HepG2 (cell line): Measurements from ENCODE around the gene CAMSAP2. TPM values are rescaled to one million over a fixed set of nuclear protein-coding genes. Genes with fewer than 3 reads are reported as not detected.

Experiments used
- AGO1 ChIP-seq: fragments of 200-400 bp; formaldehyde crosslinking; IDR thresholded peaks from 2 replicates; pipeline ENCODE4 v1.6.1; 2017; ENCODE audit warnings: mild to moderate bottlenecking, low read depth, low read length, moderate library complexity; ENCODE audit not compliant: poor library complexity, severe bottlenecking
- ARID2 ChIP-seq: sonication (generic); formaldehyde crosslinking; IDR thresholded peaks from 2 replicates; pipeline ENCODE4 v1.8.1; 2022; ENCODE audit warnings: mild to moderate bottlenecking, missing genetic modification reagents, borderline replicate concordance
- BATF2 ChIP-seq: sonication (generic); formaldehyde crosslinking; IDR thresholded peaks from 2 replicates; pipeline ENCODE4 v1.8.0; 2022; ENCODE audit warnings: mild to moderate bottlenecking, missing genetic modification reagents, moderate library complexity
- CENPT ChIP-seq: sonication (generic); formaldehyde crosslinking; IDR thresholded peaks from 2 replicates; pipeline ENCODE4 v1.8.0; 2022; ENCODE audit warnings: low read depth, mild to moderate bottlenecking, moderate library complexity, missing genetic modification reagents
- ETV6 ChIP-seq: sonication (generic); formaldehyde crosslinking; conservative IDR thresholded peaks from 2 replicates; pipeline ENCODE4 v1.4.0; 2020; ENCODE audit warnings: missing genetic modification reagents
- GTF2F1 ChIP-seq: fragments of 150-350 bp; IDR thresholded peaks from 2 replicates; pipeline ENCODE4 v1.6.1; 2014; ENCODE audit warnings: low read length
- HOMEZ ChIP-seq: IDR thresholded peaks from 2 replicates; pipeline ENCODE4 v1.6.1; 2016; ENCODE audit warnings: low read depth
- KLF6 ChIP-seq: IDR thresholded peaks from 2 replicates; pipeline ENCODE4 v1.8.0; 2016; ENCODE audit warnings: missing biosample characterization, missing genetic modification reagents
- MAFK ChIP-seq, 2 experiments: IDR thresholded peaks in 1 of 2; conservative IDR thresholded peaks in 1 of 2; 2 replicates each; pipeline ENCODE4 v1.6.1; 2011; ENCODE audit warnings: improper control_type of control experiment in 2 of 2, low read length in 2 of 2
- MIER3 ChIP-seq: IDR thresholded peaks from 2 replicates; pipeline ENCODE4 v1.6.1; 2016; ENCODE audit warnings: missing compliant biosample characterization, borderline replicate concordance
- PHF21A ChIP-seq: sonication (generic); formaldehyde crosslinking; IDR thresholded peaks from 2 replicates; pipeline ENCODE4 v1.5.0; 2020; ENCODE audit warnings: mild to moderate bottlenecking, missing genetic modification reagents
- RXRA ChIP-seq: sonication (generic); formaldehyde crosslinking; IDR thresholded peaks from 2 replicates; pipeline ENCODE4 v1.5.1; 2020; ENCODE audit warnings: missing genetic modification reagents
- SRF ChIP-seq: IDR thresholded peaks from 2 replicates; pipeline ENCODE4 v1.6.1; 2011; ENCODE audit warnings: mild to moderate bottlenecking, low read depth, low read length, moderate library complexity
- STAG1 ChIP-seq: sonication (generic); formaldehyde crosslinking; IDR thresholded peaks from 2 replicates; pipeline ENCODE4 v1.4.0; 2020; ENCODE audit warnings: missing genetic modification reagents
- STAT5B ChIP-seq: sonication (generic); formaldehyde crosslinking; IDR thresholded peaks from 2 replicates; pipeline ENCODE4 v1.4.0; 2020; ENCODE audit warnings: missing genetic modification reagents
- TEF ChIP-seq: sonication (generic); formaldehyde crosslinking; IDR thresholded peaks from 2 replicates; pipeline ENCODE4 v1.5.0; 2020; ENCODE audit warnings: missing genetic modification reagents
- ZBTB20 ChIP-seq: sonication (generic); formaldehyde crosslinking; IDR thresholded peaks from 2 replicates; pipeline ENCODE4 v1.8.1; 2023; ENCODE audit warnings: missing genetic modification reagents, low read depth, mild to moderate bottlenecking, borderline replicate concordance
- ZFP36 ChIP-seq: fragments of 150-350 bp; IDR thresholded peaks from 2 replicates; pipeline ENCODE4 v1.6.1; 2018; ENCODE audit warnings: borderline replicate concordance, low read length, low read depth; ENCODE audit not compliant: partially characterized antibody
- ZFP37 ChIP-seq: sonication (generic); formaldehyde crosslinking; IDR thresholded peaks from 2 replicates; pipeline ENCODE4 v1.4.0; 2020; ENCODE audit warnings: missing genetic modification reagents, borderline replicate concordance
- ZNF207 ChIP-seq: fragments of 450-650 bp; IDR thresholded peaks from 2 replicates; pipeline ENCODE4 v1.6.1; 2016; ENCODE audit warnings: antibody characterized with exemption, borderline replicate concordance
- ZNF253 ChIP-seq: sonication (generic); formaldehyde crosslinking; IDR thresholded peaks from 2 replicates; pipeline ENCODE4 v1.8.0; 2022; ENCODE audit warnings: mild to moderate bottlenecking, missing genetic modification reagents, borderline replicate concordance
- ZNF256 ChIP-seq: sonication (generic); formaldehyde crosslinking; conservative IDR thresholded peaks from 2 replicates; pipeline ENCODE4 v1.4.0; 2020; ENCODE audit warnings: missing genetic modification reagents
- ZNF263 ChIP-seq: sonication (generic); formaldehyde crosslinking; IDR thresholded peaks from 2 replicates; pipeline ENCODE4 v1.4.0; 2020; ENCODE audit warnings: missing genetic modification reagents
- ZNF264 ChIP-seq: sonication (generic); formaldehyde crosslinking; IDR thresholded peaks from 2 replicates; pipeline ENCODE4 v1.4.0; 2020; ENCODE audit warnings: missing genetic modification reagents
- ZNF326 ChIP-seq: sonication (generic); formaldehyde crosslinking; IDR thresholded peaks from 2 replicates; pipeline ENCODE4 v1.4.0; 2020; ENCODE audit warnings: missing genetic modification reagents, borderline replicate concordance
- ZNF441 ChIP-seq: sonication (generic); formaldehyde crosslinking; IDR thresholded peaks from 2 replicates; pipeline ENCODE4 v1.7.0; 2021; ENCODE audit warnings: missing genetic modification reagents, borderline replicate concordance
- ZNF543 ChIP-seq: sonication (generic); formaldehyde crosslinking; IDR thresholded peaks from 2 replicates; pipeline ENCODE4 v1.4.0; 2020; ENCODE audit warnings: mild to moderate bottlenecking, missing genetic modification reagents
- ZNF598 ChIP-seq: sonication (generic); formaldehyde crosslinking; IDR thresholded peaks from 2 replicates; pipeline ENCODE4 v1.5.1; 2020; ENCODE audit warnings: mild to moderate bottlenecking, missing genetic modification reagents, borderline replicate concordance
- ZNF615 ChIP-seq: sonication (generic); formaldehyde crosslinking; IDR thresholded peaks from 2 replicates; pipeline ENCODE4 v1.5.0; 2020; ENCODE audit warnings: mild to moderate bottlenecking, missing genetic modification reagents, borderline replicate concordance
- ZNF709 ChIP-seq: sonication (generic); formaldehyde crosslinking; IDR thresholded peaks from 2 replicates; pipeline ENCODE4 v1.5.0; 2020; ENCODE audit warnings: mild to moderate bottlenecking, missing genetic modification reagents
- polyA plus RNA-seq, 8 experiments: library from polyadenylated mRNA; depleted of rRNA in 3 of 8; stranded (reverse) in 7 of 8; unstranded in 1 of 8; fragments of >200 nt; fragmentation: Illumina TruSeq in 4 of 8; extraction: Trizol in 4 of 8; gene quantifications; 2 replicates each; pipeline versions ENCODE4 v1.2.1 to v1.2.3, GENCODE V29; 2011 to 2016; ENCODE audit warnings: low read depth in 4 of 8, missing spikeins in 1 of 8, mixed read lengths in 1 of 8; ENCODE audit not compliant: insufficient read depth in 1 of 8
- total RNA-seq, 5 experiments: library from RNA; depleted of rRNA; stranded (reverse); fragments of >200 nt; fragmentation: Illumina TruSeq; extraction: Trizol; gene quantifications; 2 replicates each; pipeline ENCODE4 v1.2.3, GENCODE V29; 2016; ENCODE audit warnings: low read depth in 1 of 5

The CAMSAP2 gene
- total and polyA plus RNA-seq, 2 of the 13 experiments (the other 11 are each of a cell fraction or from before 2014, with no cell fraction given) = 3.4 to 8.2 TPM

GRCh38 chr1:200907611-200908097 lies 169.0 kb downstream of the CAMSAP2 start (continued):
- no peak; the same call in 1 of the 2 replicates for TF ChIP-seq RXRA (CRISPR knock-in tag)
- no peak for TF ChIP-seq ZNF441
- no peak for TF ChIP-seq ETV6
- no peak for TF ChIP-seq GTF2F1
- no peak for TF ChIP-seq BATF2
- TF ChIP-seq AGO1 = no peak
- no peak for TF ChIP-seq ZNF256 (CRISPR knock-in tag)
- no peak for TF ChIP-seq CENPT
- TF ChIP-seq HOMEZ = no peak
- TF ChIP-seq ZFP36 = no peak
- no peak for TF ChIP-seq ZBTB20 (CRISPR knock-in tag)
- no peak for TF ChIP-seq ZNF598
- no peak for TF ChIP-seq ZNF543 (CRISPR knock-in tag)
- no peak for TF ChIP-seq ZNF326
- no peak for TF ChIP-seq STAT5B
- no peak for TF ChIP-seq TEF (CRISPR knock-in tag)
- TF ChIP-seq ZNF264 (CRISPR knock-in tag) = no peak
- peak; percentile 42; the same call in 1 of the 2 replicates for TF ChIP-seq ZNF263 (CRISPR knock-in tag)
- no peak for TF ChIP-seq ZNF615
- 0 out of 2 replicates have a peak, but pooled peaks have one; percentile 41 for TF ChIP-seq PHF21A (CRISPR knock-in tag)
- TF ChIP-seq ZNF709 (CRISPR knock-in tag) = no peak
- TF ChIP-seq ARID2 (CRISPR knock-in tag) = no peak
- TF ChIP-seq ZFP37 = no peak
- TF ChIP-seq MIER3 = peak; percentile 65; the same call in 1 of the 2 replicates
- no peak for TF ChIP-seq ZNF207
- TF ChIP-seq STAG1 (CRISPR knock-in tag) = peak; percentile 25
- no peak for TF ChIP-seq SRF
- no peak for TF ChIP-seq MAFK (conservative IDR thresholded peaks at IDR 0.05 in 1 of 2, IDR thresholded peaks at IDR 0.05 in 1 of 2; ENCODE audit: low read length in 2 of 2)
- no peak for TF ChIP-seq ZNF253
- TF ChIP-seq KLF6 (CRISPR knock-in tag) = no peak
